GM23338 (cell line): Measurements from ENCODE around the gene SFT2D1.

Experiments used
- CREB1 ChIP-seq: fragments of 250-450 bp; sonication (Bioruptor Pico); IDR thresholded peaks from 2 replicates; pipeline ENCODE4 v1.5.0; 2020; ENCODE audit warnings: low read depth, mild to moderate bottlenecking, moderate library complexity
- EZH2 ChIP-seq: fragments of 200-600 bp; sonication (generic); IDR thresholded peaks from one replicate; pipeline ENCODE4 v1.8.0; 2017; ENCODE audit warnings: antibody characterized with exemption, mild to moderate bottlenecking, low read depth; ENCODE audit not compliant: unreplicated experiment
- EZH2phosphoT487 ChIP-seq: fragments of 200-600 bp; sonication (generic); IDR thresholded peaks from one replicate; pipeline ENCODE4 v1.8.1; 2018; ENCODE audit warnings: antibody characterized with exemption; ENCODE audit not compliant: unreplicated experiment
- JUNB ChIP-seq: IDR thresholded peaks from one replicate; pipeline ENCODE4 v1.6.1; 2016; ENCODE audit warnings: antibody characterized with exemption; ENCODE audit not compliant: unreplicated experiment
- NANOG ChIP-seq: IDR thresholded peaks from 2 replicates; pipeline ENCODE4 v1.6.1; 2016; ENCODE audit warnings: antibody characterized with exemption, borderline replicate concordance
- POLR2AphosphoS5 ChIP-seq: IDR thresholded peaks from 2 replicates; pipeline ENCODE4 v1.6.1; 2016; ENCODE audit warnings: antibody characterized with exemption, low read depth
- TF ChIP-seq, protein P1 (sequence below), 2 experiments: fragments of 200-600 bp in 1 of 2; sonication (generic) in 1 of 2; conservative IDR thresholded peaks; 2 replicates each; pipeline versions ENCODE4 v1.5.1 to v1.6.1; 2016 to 2017; ENCODE audit warnings: antibody characterized with exemption in 2 of 2, low read depth in 2 of 2, mild to moderate bottlenecking in 2 of 2, moderate library complexity in 1 of 2
- TF ChIP-seq, protein P2 (sequence below): IDR thresholded peaks from one replicate; pipeline ENCODE4 v1.6.1; 2018; ENCODE audit warnings: antibody characterized with exemption; ENCODE audit not compliant: unreplicated experiment
- TF ChIP-seq, protein P3 (sequence below): fragments of 250-450 bp; sonication (Bioruptor Pico); IDR thresholded peaks from 2 replicates; pipeline ENCODE4 v1.5.0; 2020; ENCODE audit warnings: mild to moderate bottlenecking, moderate library complexity
- TF ChIP-seq, protein P4 (sequence below): IDR thresholded peaks from 2 replicates; pipeline ENCODE4 v1.6.1; 2016; ENCODE audit warnings: antibody characterized with exemption

DNA sequence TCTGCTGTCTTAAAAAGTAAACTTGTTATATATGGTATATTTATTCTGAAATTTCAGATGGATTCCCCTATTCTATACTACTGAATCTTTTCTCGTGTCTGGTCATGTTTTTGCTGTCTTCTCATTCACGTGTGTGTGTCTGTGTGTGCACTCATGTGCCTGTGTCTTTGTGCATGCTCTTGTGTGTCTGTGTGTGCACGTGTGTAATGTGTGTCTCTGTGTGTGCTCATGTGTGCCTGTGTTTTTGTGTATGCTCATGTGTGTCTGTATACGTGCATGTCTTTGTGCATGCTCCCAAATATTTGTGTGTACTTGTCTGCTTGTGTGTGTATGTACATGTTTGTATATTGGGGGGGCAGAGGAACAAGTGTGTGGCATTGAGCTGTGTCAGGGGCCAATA lies 68.2 kb downstream of the SFT2D1 start:
- TF ChIP-seq, protein P1, sequence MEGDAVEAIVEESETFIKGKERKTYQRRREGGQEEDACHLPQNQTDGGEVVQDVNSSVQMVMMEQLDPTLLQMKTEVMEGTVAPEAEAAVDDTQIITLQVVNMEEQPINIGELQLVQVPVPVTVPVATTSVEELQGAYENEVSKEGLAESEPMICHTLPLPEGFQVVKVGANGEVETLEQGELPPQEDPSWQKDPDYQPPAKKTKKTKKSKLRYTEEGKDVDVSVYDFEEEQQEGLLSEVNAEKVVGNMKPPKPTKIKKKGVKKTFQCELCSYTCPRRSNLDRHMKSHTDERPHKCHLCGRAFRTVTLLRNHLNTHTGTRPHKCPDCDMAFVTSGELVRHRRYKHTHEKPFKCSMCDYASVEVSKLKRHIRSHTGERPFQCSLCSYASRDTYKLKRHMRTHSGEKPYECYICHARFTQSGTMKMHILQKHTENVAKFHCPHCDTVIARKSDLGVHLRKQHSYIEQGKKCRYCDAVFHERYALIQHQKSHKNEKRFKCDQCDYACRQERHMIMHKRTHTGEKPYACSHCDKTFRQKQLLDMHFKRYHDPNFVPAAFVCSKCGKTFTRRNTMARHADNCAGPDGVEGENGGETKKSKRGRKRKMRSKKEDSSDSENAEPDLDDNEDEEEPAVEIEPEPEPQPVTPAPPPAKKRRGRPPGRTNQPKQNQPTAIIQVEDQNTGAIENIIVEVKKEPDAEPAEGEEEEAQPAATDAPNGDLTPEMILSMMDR (conservative IDR thresholded peaks at IDR 0.05; ENCODE audit: low read depth in 2 of 2) = no peak
- TF ChIP-seq CREB1 = no peak
- no peak for TF ChIP-seq NANOG
- no peak for TF ChIP-seq EZH2phosphoT487
- TF ChIP-seq, protein P2, sequence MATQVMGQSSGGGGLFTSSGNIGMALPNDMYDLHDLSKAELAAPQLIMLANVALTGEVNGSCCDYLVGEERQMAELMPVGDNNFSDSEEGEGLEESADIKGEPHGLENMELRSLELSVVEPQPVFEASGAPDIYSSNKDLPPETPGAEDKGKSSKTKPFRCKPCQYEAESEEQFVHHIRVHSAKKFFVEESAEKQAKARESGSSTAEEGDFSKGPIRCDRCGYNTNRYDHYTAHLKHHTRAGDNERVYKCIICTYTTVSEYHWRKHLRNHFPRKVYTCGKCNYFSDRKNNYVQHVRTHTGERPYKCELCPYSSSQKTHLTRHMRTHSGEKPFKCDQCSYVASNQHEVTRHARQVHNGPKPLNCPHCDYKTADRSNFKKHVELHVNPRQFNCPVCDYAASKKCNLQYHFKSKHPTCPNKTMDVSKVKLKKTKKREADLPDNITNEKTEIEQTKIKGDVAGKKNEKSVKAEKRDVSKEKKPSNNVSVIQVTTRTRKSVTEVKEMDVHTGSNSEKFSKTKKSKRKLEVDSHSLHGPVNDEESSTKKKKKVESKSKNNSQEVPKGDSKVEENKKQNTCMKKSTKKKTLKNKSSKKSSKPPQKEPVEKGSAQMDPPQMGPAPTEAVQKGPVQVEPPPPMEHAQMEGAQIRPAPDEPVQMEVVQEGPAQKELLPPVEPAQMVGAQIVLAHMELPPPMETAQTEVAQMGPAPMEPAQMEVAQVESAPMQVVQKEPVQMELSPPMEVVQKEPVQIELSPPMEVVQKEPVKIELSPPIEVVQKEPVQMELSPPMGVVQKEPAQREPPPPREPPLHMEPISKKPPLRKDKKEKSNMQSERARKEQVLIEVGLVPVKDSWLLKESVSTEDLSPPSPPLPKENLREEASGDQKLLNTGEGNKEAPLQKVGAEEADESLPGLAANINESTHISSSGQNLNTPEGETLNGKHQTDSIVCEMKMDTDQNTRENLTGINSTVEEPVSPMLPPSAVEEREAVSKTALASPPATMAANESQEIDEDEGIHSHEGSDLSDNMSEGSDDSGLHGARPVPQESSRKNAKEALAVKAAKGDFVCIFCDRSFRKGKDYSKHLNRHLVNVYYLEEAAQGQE = no peak
- TF ChIP-seq EZH2 = no peak
- no peak for TF ChIP-seq POLR2AphosphoS5
- TF ChIP-seq, protein P3, sequence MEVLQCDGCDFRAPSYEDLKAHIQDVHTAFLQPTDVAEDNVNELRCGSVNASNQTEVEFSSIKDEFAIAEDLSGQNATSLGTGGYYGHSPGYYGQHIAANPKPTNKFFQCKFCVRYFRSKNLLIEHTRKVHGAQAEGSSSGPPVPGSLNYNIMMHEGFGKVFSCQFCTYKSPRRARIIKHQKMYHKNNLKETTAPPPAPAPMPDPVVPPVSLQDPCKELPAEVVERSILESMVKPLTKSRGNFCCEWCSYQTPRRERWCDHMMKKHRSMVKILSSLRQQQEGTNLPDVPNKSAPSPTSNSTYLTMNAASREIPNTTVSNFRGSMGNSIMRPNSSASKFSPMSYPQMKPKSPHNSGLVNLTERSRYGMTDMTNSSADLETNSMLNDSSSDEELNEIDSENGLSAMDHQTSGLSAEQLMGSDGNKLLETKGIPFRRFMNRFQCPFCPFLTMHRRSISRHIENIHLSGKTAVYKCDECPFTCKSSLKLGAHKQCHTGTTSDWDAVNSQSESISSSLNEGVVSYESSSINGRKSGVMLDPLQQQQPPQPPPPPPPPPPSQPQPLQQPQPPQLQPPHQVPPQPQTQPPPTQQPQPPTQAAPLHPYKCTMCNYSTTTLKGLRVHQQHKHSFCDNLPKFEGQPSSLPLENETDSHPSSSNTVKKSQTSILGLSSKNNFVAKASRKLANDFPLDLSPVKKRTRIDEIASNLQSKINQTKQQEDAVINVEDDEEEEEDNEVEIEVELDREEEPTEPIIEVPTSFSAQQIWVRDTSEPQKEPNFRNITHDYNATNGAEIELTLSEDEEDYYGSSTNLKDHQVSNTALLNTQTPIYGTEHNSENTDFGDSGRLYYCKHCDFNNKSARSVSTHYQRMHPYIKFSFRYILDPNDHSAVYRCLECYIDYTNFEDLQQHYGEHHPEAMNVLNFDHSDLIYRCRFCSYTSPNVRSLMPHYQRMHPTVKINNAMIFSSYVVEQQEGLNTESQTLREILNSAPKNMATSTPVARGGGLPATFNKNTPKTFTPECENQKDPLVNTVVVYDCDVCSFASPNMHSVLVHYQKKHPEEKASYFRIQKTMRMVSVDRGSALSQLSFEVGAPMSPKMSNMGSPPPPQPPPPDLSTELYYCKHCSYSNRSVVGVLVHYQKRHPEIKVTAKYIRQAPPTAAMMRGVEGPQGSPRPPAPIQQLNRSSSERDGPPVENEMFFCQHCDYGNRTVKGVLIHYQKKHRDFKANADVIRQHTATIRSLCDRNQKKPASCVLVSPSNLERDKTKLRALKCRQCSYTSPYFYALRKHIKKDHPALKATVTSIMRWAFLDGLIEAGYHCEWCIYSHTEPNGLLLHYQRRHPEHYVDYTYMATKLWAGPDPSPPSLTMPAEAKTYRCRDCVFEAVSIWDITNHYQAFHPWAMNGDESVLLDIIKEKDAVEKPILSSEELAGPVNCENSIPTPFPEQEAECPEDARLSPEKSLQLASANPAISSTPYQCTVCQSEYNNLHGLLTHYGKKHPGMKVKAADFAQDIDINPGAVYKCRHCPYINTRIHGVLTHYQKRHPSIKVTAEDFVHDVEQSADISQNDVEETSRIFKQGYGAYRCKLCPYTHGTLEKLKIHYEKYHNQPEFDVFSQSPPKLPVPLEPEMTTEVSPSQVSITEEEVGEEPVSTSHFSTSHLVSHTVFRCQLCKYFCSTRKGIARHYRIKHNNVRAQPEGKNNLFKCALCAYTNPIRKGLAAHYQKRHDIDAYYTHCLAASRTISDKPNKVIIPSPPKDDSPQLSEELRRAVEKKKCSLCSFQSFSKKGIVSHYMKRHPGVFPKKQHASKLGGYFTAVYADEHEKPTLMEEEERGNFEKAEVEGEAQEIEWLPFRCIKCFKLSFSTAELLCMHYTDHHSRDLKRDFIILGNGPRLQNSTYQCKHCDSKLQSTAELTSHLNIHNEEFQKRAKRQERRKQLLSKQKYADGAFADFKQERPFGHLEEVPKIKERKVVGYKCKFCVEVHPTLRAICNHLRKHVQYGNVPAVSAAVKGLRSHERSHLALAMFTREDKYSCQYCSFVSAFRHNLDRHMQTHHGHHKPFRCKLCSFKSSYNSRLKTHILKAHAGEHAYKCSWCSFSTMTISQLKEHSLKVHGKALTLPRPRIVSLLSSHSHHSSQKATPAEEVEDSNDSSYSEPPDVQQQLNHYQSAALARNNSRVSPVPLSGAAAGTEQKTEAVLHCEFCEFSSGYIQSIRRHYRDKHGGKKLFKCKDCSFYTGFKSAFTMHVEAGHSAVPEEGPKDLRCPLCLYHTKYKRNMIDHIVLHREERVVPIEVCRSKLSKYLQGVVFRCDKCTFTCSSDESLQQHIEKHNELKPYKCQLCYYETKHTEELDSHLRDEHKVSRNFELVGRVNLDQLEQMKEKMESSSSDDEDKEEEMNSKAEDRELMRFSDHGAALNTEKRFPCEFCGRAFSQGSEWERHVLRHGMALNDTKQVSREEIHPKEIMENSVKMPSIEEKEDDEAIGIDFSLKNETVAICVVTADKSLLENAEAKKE (CRISPR knock-in tag) = no peak
- TF ChIP-seq JUNB = no peak
- TF ChIP-seq, protein P4, sequence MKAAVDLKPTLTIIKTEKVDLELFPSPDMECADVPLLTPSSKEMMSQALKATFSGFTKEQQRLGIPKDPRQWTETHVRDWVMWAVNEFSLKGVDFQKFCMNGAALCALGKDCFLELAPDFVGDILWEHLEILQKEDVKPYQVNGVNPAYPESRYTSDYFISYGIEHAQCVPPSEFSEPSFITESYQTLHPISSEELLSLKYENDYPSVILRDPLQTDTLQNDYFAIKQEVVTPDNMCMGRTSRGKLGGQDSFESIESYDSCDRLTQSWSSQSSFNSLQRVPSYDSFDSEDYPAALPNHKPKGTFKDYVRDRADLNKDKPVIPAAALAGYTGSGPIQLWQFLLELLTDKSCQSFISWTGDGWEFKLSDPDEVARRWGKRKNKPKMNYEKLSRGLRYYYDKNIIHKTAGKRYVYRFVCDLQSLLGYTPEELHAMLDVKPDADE = no peak
